HEK293 (cell line): ENCODE data around the gene GPN3.
A peak's percentile ranks its signal among the peaks of the same experiment; 100 is the strongest.

Source experiments
- CTCF ChIP-seq: fragments of 450-650 bp; formaldehyde crosslinking; IDR thresholded peaks from 2 replicates; pipeline ENCODE4 v1.5.1; 2016; ENCODE audit warnings: missing biosample characterization, missing genetic modification characterization
- YY1 ChIP-seq: fragments of 450-650 bp; formaldehyde crosslinking; IDR thresholded peaks from 2 replicates; pipeline ENCODE4 v1.5.1; 2018; ENCODE audit warnings: missing biosample characterization, missing genetic modification characterization
- ZFP37 ChIP-seq: fragments of 450-650 bp; formaldehyde crosslinking; IDR thresholded peaks from 2 replicates; pipeline ENCODE4 v1.5.1; 2016; ENCODE audit warnings: missing biosample characterization, missing genetic modification characterization
- ZNF114 ChIP-seq: fragments of 450-650 bp; formaldehyde crosslinking; IDR thresholded peaks from 2 replicates; pipeline ENCODE4 v1.5.0; 2017; ENCODE audit warnings: missing biosample characterization, missing genetic modification characterization
- ZNF341 ChIP-seq: fragments of 450-650 bp; formaldehyde crosslinking; IDR thresholded peaks from 2 replicates; pipeline ENCODE4; 2016; ENCODE audit warnings: low read depth, missing biosample characterization, missing genetic modification characterization
- ZNF548 ChIP-seq: fragments of 450-650 bp; formaldehyde crosslinking; IDR thresholded peaks from 2 replicates; pipeline ENCODE4 v1.5.1; 2016; ENCODE audit warnings: missing biosample characterization, missing genetic modification characterization

GRCh38 chr12:110449799-110450497 lies 18.1 kb downstream of the GPN3 start, which contains the start of gene ARPC3:
- no peak for TF ChIP-seq ZNF548 (tag by site-specific recombination)
- no peak for TF ChIP-seq ZNF114
- peak; percentile 96 for TF ChIP-seq CTCF (tag by site-specific recombination)
- TF ChIP-seq ZNF341 (tag by site-specific recombination): peak; percentile 18; the same call in 1 of the 2 replicates
- TF ChIP-seq ZFP37: no peak
- peak; percentile 32 for TF ChIP-seq YY1 (tag by site-specific recombination)
